Dedifferentiated amniotic fluid mesenchymal stem cell (primary cell): ENCODE measurements around the gene SLC44A2.
A peak's percentile ranks its signal among the peaks of the same experiment; 100 is the strongest.

Experiments
- DNase-seq: peaks from one replicate; pipeline ENCODE4 v3.0.0-alpha.2; 2016; ENCODE audit errors: extremely low spot score

The SLC44A2 gene

GRCh38 chr19:10615429-10616023, 9.8 kb upstream of the SLC44A2 start:
- DNase-seq = no peak

- DNase-seq = peak; percentile 92
Observed at GRCh38 chr19:10617409-10618121, 7.8 kb upstream of the SLC44A2 start.

GRCh38 chr19:10618846-10619245, 6.5 kb upstream of the SLC44A2 start:
- no peak for DNase-seq

GRCh38 chr19:10620786-10621185, 4.6 kb upstream of the SLC44A2 start:
- no peak for DNase-seq

- DNase-seq = no peak
Observed at GRCh38 chr19:10621966-10622365, 3.4 kb upstream of the SLC44A2 start.

GRCh38 chr19:10624585-10624984, 768 bp upstream of the SLC44A2 start:
- no peak for DNase-seq

- no peak for DNase-seq
Observed at GRCh38 chr19:10625762-10626138, 397 bp downstream of the SLC44A2 start.

GRCh38 chr19:10631874-10632273, 6.5 kb downstream of the SLC44A2 start:
- DNase-seq = no peak

- DNase-seq = no peak
Observed at GRCh38 chr19:10634430-10634829, 9.1 kb downstream of the SLC44A2 start.

GRCh38 chr19:10634963-10635362, 9.6 kb downstream of the SLC44A2 start:
- no peak for DNase-seq

- no peak for DNase-seq
Observed at GRCh38 chr19:10636304-10636972, 11.1 kb downstream of the SLC44A2 start.

- no peak for DNase-seq
Observed at GRCh38 chr19:10637894-10638293, 12.5 kb downstream of the SLC44A2 start.

- no peak for DNase-seq
Observed at GRCh38 chr19:10639836-10640235, 14.5 kb downstream of the SLC44A2 start.

GRCh38 chr19:10640361-10640760, 15.0 kb downstream of the SLC44A2 start:
- DNase-seq = no peak

- no peak for DNase-seq
Observed at GRCh38 chr19:10641248-10641647, 15.9 kb downstream of the SLC44A2 start.

- DNase-seq = no peak
Observed at GRCh38 chr19:10642473-10643171, 17.3 kb downstream of the SLC44A2 start.

GRCh38 chr19:10643172-10643967, 18.0 kb downstream of the SLC44A2 start:
- DNase-seq = no peak

- DNase-seq = no peak
Observed at GRCh38 chr19:10643968-10644259, 18.6 kb downstream of the SLC44A2 start.

- DNase-seq = peak; percentile 75
Observed at GRCh38 chr19:10644260-10645007, 19.1 kb downstream of the SLC44A2 start.

- no peak for DNase-seq
Observed at GRCh38 chr19:10646456-10647159, 21.3 kb downstream of the SLC44A2 start.

- DNase-seq = no peak
Observed at GRCh38 chr19:10648360-10648759, 23.0 kb downstream of the SLC44A2 start.
